ENCODE results near the gene RABGAP1L. TPM values are rescaled to one million over a fixed set of nuclear protein-coding genes. Genes with fewer than 3 reads are reported as not detected.
"Not testable (repeated sequence)": the region's sequence is repeated elsewhere in the genome, so short reads cannot be mapped to it uniquely, and the experiment has no call there.

RABGAP1L gene
- total RNA-seq, 2 experiments from 2014 or later = 20.2 to 22.6 TPM

GRCh38 chr1:174680101-174680500 lies 520.8 kb downstream of the RABGAP1L start:
- DNase-seq = no peak
- Mint-ChIP-seq H3K36me3 (peaks cover 15% of the 10 kb centered on the region), H3K27ac (no peak overlapping the region), H3K4me3 (no peak overlapping the region), H3K4me1 (no peaks in the 10 kb centered on the region), H3K27me3 (no peaks in the 10 kb centered on the region), H3K9me3 (peaks cover 2% of the 10 kb centered on the region)

DNA sequence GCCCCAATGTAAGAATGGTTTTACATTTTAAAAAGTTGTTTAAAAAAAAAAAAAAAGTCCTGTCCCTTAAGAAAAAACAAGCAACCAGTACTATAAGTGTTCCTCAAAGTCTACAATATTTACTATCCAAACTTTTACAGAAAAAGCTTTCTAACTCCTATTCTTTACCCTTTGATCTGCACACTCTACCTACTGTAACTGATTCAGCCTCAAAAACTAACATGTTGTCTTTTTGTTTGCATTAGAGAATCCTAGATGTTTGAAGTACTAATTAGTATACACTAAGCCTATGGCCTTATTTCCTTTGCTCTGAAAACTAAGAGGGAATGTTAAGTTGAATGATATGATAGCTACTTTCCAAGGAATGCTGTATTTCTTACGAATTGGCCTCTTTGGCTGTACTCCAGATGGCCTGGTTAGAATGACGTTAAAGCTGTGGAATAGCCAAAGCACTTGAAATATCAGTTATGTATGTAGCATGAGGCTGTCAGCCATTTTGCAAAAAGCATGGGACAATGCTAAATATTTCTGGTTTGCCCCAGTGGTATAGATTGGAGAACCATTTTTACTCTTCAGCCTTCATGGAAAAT lies 523.2 kb downstream of the RABGAP1L start:
- Mint-ChIP-seq H3K9me3 (peaks cover 2% of the 10 kb centered on the region), H3K36me3 (peaks cover 25% of the 10 kb centered on the region), H3K27me3 (no peaks in the 10 kb centered on the region), H3K4me3 (no peak overlapping the region), H3K27ac (no peak overlapping the region), H3K4me1 (peaks cover 2% of the 10 kb centered on the region)
- DNase-seq = no peak

- Mint-ChIP-seq H3K27ac (no peak overlapping the region), H3K4me3 (no peak overlapping the region), H3K9me3 (peaks cover 2% of the 10 kb centered on the region), H3K4me1 (peaks cover 2% of the 10 kb centered on the region), H3K36me3 (peaks cover 29% of the 10 kb centered on the region), H3K27me3 (no peaks in the 10 kb centered on the region)
- DNase-seq = no peak
Observed at GRCh38 chr1:174686213-174686612, 526.9 kb downstream of the RABGAP1L start.

DNA sequence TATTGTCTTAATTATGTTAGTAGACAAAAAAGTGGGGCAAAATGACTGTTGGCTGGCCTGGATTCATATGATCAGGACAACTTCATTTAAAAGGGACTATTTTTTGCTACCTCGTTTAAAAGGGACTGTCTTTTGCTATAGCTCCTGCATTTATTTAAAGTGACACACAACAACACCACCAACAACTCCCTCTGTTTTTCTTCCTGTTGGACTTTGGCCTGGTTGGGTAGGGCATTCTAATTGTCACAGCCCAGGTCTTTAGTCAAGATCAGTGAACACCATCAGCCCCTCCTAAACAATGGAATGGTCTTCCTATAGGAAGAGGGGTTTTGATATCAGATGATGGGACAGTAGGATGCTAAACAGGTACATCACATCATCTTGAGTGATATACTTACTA lies 530.2 kb downstream of the RABGAP1L start:
- peaks cover 19% of the 10 kb centered on the region for H3K36me3 Mint-ChIP-seq
- H3K27me3 Mint-ChIP-seq = no peaks in the 10 kb centered on the region
- H3K27ac Mint-ChIP-seq = no peak overlapping the region

GRCh38 chr1:174690266-174690665 lies 530.9 kb downstream of the RABGAP1L start:
- Mint-ChIP-seq H3K27ac (no peak overlapping the region), H3K9me3 (peaks cover 2% of the 10 kb centered on the region)

More for the DNA sequence above, 530.2 kb downstream of the RABGAP1L start:
- H3K4me1 Mint-ChIP-seq = peaks cover 2% of the 10 kb centered on the region
- no peak overlapping the region for H3K4me3 Mint-ChIP-seq
- peaks cover 2% of the 10 kb centered on the region for H3K9me3 Mint-ChIP-seq
- DNase-seq = no peak

DNA sequence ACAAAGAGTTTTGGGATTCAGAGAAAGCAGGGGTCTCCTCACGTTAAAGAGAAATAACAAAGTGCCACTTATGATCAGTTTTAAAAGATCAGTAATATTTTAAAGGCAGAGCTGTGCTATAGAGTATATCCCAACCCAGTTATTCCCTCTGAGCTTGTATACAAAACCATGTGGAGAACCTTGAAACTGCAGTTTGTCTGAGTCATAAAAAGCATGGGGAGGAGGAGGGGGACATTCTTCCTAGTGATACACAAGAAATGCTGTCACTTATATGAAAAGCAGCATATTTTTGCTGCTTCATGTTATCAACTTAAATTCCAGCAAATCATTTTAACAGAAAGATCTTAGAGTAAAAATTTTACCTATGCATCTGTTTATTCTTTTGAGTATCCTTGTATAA lies 533.0 kb downstream of the RABGAP1L start:
- DNase-seq = no peak
- Mint-ChIP-seq H3K4me3 (no peak overlapping the region), H3K36me3 (peaks cover 12% of the 10 kb centered on the region), H3K27me3 (no peaks in the 10 kb centered on the region), H3K27ac (no peak overlapping the region), H3K4me1 (no peaks in the 10 kb centered on the region), H3K9me3 (peaks cover 2% of the 10 kb centered on the region)

More at GRCh38 chr1:174690266-174690665, 530.9 kb downstream of the RABGAP1L start:
- no peak overlapping the region for H3K4me3 Mint-ChIP-seq
- H3K27me3 Mint-ChIP-seq = no peaks in the 10 kb centered on the region
- H3K4me1 Mint-ChIP-seq = peaks cover 2% of the 10 kb centered on the region
- DNase-seq = no peak
- peaks cover 17% of the 10 kb centered on the region for H3K36me3 Mint-ChIP-seq

- Mint-ChIP-seq H3K4me3 (no peak overlapping the region), H3K9me3 (peaks cover 2% of the 10 kb centered on the region), H3K27me3 (no peaks in the 10 kb centered on the region), H3K27ac (no peak overlapping the region), H3K4me1 (no peaks in the 10 kb centered on the region), H3K36me3 (peaks cover 12% of the 10 kb centered on the region)
- DNase-seq = no peak
Observed at GRCh38 chr1:174693085-174693484, 533.8 kb downstream of the RABGAP1L start.

DNA sequence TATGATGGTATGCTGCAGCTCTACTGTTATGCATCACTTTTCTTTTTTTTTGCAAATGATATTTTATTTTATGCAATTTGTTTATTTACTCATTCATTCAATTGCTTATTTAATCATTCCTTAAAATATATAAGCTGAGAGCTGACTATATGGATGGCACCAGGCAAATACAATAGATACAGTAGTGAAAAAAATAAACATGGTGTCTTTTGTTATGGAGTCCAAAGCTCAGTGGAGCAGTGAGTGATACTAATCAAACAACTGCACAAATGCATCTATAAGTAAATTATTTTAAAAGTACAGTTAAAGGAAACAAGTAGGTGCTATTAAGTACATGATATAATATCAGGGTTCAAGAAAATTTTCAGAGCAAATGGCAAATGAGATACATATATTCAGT lies 534.2 kb downstream of the RABGAP1L start:
- not testable (repeated sequence) for H3K9me3 Mint-ChIP-seq, H3K4me1 Mint-ChIP-seq

DNA sequence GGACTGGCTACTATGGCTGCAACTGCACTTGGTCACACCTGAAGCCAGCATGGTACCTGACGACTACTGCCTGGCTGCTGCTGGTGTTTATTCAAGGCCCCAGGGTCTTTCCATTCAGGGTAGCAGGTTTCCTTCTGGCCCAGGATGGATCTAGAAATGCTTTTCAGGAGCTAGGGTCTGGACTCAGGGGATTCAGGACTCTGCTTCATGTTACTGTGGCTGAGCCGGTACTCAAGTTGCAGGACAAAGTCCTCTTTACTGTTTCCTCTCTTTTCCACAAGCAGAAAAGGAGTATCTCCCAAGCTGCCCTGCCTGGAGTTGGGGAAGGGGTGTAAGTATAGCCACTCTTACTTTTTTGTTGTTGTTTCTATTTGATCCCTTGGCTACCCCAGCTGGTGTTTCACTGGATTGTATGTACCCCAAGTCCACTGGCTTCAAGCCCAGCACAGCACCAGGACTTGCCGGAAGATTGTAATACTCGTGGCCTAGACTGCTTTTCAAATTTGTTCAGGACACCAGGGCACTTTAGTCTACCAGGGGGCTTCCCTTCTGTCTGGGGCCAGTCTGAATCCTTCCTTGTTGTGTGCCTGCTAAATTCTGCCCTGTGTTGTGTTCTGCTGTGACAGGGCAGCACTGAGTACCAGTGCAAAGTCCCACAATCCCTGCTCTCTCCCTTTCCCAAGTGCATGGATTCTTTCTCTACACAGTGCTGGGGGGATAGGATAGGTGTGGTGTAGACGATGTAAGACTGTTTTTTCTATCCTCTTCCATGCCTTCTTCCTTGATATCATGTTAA lies 536.9 kb downstream of the RABGAP1L start:
- Mint-ChIP-seq H3K36me3 (peaks cover 12% of the 10 kb centered on the region), H3K4me3 (no peak overlapping the region), H3K27ac (no peak overlapping the region), H3K9me3 (peaks cover 2% of the 10 kb centered on the region), H3K4me1 (no peaks in the 10 kb centered on the region), H3K27me3 (no peaks in the 10 kb centered on the region)
- DNase-seq = no peak

More for the DNA sequence above, 534.2 kb downstream of the RABGAP1L start:
- DNase-seq, H3K27ac Mint-ChIP-seq, H3K4me3 Mint-ChIP-seq, H3K27me3 Mint-ChIP-seq: not testable (repeated sequence)
- H3K36me3 Mint-ChIP-seq = peaks cover 12% of the 10 kb centered on the region

DNA sequence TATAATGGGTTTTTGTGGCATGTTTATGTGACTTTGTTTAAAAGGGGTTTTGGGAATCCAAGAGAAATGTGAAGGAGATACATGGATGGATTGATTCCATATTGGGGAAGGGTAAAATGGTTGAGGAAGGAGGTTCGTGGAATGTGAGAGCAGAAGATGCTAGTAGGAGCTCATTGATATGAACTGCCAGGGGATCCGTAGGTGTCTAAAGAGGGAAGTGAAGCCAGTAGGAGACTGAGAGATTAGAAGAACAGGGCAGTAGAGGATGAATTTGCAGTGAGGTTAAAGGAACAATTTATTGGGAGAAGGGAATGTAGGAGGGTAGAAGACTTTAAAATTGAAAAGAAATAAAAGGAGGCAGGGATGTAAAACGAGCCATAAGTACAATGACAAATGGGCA lies 541.0 kb downstream of the RABGAP1L start:
- no peak overlapping the region for H3K4me3 Mint-ChIP-seq
- no peaks in the 10 kb centered on the region for H3K4me1 Mint-ChIP-seq
- no peaks in the 10 kb centered on the region for H3K27me3 Mint-ChIP-seq
- H3K9me3 Mint-ChIP-seq = no peaks in the 10 kb centered on the region
- DNase-seq = no peak
- peaks cover 7% of the 10 kb centered on the region for H3K36me3 Mint-ChIP-seq
- H3K27ac Mint-ChIP-seq = no peak overlapping the region

GRCh38 chr1:174700775-174701174 lies 541.5 kb downstream of the RABGAP1L start:
- Mint-ChIP-seq H3K9me3 (no peaks in the 10 kb centered on the region), H3K4me1 (no peaks in the 10 kb centered on the region), H3K36me3 (peaks cover 5% of the 10 kb centered on the region), H3K27ac (no peak overlapping the region), H3K27me3 (no peaks in the 10 kb centered on the region), H3K4me3 (no peak overlapping the region)
- DNase-seq = no peak

- Mint-ChIP-seq H3K27ac (no peak overlapping the region), H3K4me1 (no peaks in the 10 kb centered on the region), H3K36me3 (peaks cover 5% of the 10 kb centered on the region), H3K4me3 (no peak overlapping the region), H3K27me3 (no peaks in the 10 kb centered on the region), H3K9me3 (no peaks in the 10 kb centered on the region)
- DNase-seq = no peak
Observed at GRCh38 chr1:174701565-174701964, 542.2 kb downstream of the RABGAP1L start.

- Mint-ChIP-seq H3K9me3 (no peaks in the 10 kb centered on the region), H3K27ac (no peak overlapping the region), H3K36me3 (peaks cover 10% of the 10 kb centered on the region), H3K4me1 (no peaks in the 10 kb centered on the region), H3K27me3 (no peaks in the 10 kb centered on the region), H3K4me3 (no peak overlapping the region)
- no peak for DNase-seq
Observed at GRCh38 chr1:174702011-174702410, 542.7 kb downstream of the RABGAP1L start.

DNA sequence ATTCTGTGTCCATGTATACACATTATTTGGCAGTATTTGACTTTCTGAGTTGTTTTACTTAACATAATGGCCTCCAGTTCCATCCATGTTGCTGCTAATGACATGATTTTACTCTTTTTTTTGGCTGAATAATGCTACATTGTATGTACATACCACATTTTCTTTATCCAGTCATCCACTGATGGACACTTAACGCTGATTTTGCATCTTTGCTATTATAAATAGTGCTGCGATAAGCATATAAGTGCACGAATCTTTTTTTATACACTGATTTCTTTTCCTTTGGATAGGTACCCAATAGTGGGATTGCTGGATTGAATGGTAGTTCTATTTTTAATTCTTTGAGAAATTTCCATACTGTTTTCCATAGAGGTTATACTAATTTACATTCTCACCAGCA lies 544.0 kb downstream of the RABGAP1L start:
- Mint-ChIP-seq H3K9me3 (peaks cover 4% of the 10 kb centered on the region), H3K4me3 (no peak overlapping the region), H3K4me1 (no peaks in the 10 kb centered on the region), H3K27ac (no peak overlapping the region), H3K27me3 (no peaks in the 10 kb centered on the region), H3K36me3 (peaks cover 20% of the 10 kb centered on the region)
- no peak for DNase-seq

DNA sequence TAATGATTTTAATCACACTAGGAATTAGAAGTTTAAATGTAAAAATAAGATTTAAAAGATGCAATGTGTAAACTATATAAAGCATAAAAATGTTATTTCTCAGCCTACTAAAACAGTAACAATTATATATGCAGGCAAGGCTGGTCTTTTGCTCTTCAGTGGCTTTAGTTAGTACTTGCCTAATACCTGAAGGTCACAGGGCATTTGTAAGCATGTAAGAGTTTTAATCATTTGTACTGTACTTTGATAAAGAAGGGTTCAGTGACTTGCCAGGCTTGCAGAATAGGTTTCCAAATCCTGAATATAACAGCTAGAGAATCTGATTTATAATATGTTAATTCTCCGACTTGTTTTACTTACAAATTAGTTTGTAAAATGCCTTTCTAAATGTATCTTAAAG lies 545.0 kb downstream of the RABGAP1L start:
- no peaks in the 10 kb centered on the region for H3K27me3 Mint-ChIP-seq
- H3K4me3 Mint-ChIP-seq = no peak overlapping the region
- no peak for DNase-seq
- no peak overlapping the region for H3K27ac Mint-ChIP-seq
- H3K36me3 Mint-ChIP-seq = peaks cover 23% of the 10 kb centered on the region
- peaks cover 4% of the 10 kb centered on the region for H3K9me3 Mint-ChIP-seq
- no peaks in the 10 kb centered on the region for H3K4me1 Mint-ChIP-seq

Data from activated naive CD8-positive, alpha-beta T cell treated with anti-CD3 and anti-CD28 coated beads for 36 hours (primary cell).